ENCODE results near the gene NEURL3. TPM values are rescaled to one million over a fixed set of nuclear protein-coding genes. Genes with fewer than 3 reads are reported as not detected.
A peak's percentile ranks its signal among the peaks of the same experiment; 100 is the strongest.

The NEURL3 gene
- total RNA-seq, 4 donors from 2014 or later = not detected

GRCh38 chr2:96542357-96542977 is 37.3 kb upstream of the NEURL3 start:
- Histone ChIP-seq H3K4me3 (no peak overlapping the region), H3K27me3 (peaks cover 0 to 41% (median 0%) of the 10 kb centered on the region in 4 donors), H3K9me3 (no peaks in the 10 kb centered on the region), H3K27ac (no peak overlapping the region), H3K4me1 (peaks cover 5 to 74% (median 43%) of the 10 kb centered on the region in 3 donors), H3K36me3 (peaks cover 0 to 12% (median 0%) of the 10 kb centered on the region in 3 donors)
- TF ChIP-seq CTCF (IDR thresholded peaks at IDR 0.05) (no peak), POLR2A (IDR thresholded peaks at IDR 0.05) (no peak)
- 84 to 89% methylated on average over 4 to 8 of the region's 8 CpGs for WGBS, 2 donors
- intact Hi-C loops (cut with DNase I) = no loop called here
- DNase-seq = no peak

GRCh38 chr2:96541398-96542152 is 36.4 kb upstream of the NEURL3 start:
- WGBS, 2 donors = 80% methylated on average over 3 to 4 of the region's 4 CpGs
- H3K4me1 ChIP-seq = peaks cover 5 to 74% (median 44%) of the 10 kb centered on the region in 3 donors

GRCh38 chr2:96540136-96540535 is 35.0 kb upstream of the NEURL3 start:
- H3K36me3 ChIP-seq = peaks cover 0 to 7% (median 0%) of the 10 kb centered on the region in 3 donors
- 29 to 58% methylated on average over 2 to 5 of the region's 5 CpGs for WGBS, 2 donors
- H3K4me3 ChIP-seq = peak overlapping the region in 1 of 4 donors; percentile 89
- H3K27ac ChIP-seq = peak overlapping the region in 3 of 4 donors; percentile 93 to 99 (median 98)
- intact Hi-C loops (cut with DNase I) = no loop called here
- H3K27me3 ChIP-seq = peaks cover 0 to 50% (median 0%) of the 10 kb centered on the region in 4 donors
- peaks cover 15 to 73% (median 49%) of the 10 kb centered on the region in 3 donors for H3K4me1 ChIP-seq
- H3K9me3 ChIP-seq = no peaks in the 10 kb centered on the region
- DNase-seq = no peak
- TF ChIP-seq CTCF (IDR thresholded peaks at IDR 0.05) = no peak

More at GRCh38 chr2:96541398-96542152, 36.4 kb upstream of the NEURL3 start:
- no peaks in the 10 kb centered on the region for H3K9me3 ChIP-seq
- DNase-seq = no peak
- TF ChIP-seq POLR2A (IDR thresholded peaks at IDR 0.05) (no peak), CTCF (IDR thresholded peaks at IDR 0.05) (no peak)
- H3K27me3 ChIP-seq = peaks cover 0 to 50% (median 0%) of the 10 kb centered on the region in 4 donors
- H3K4me3 ChIP-seq = no peak overlapping the region
- peak overlapping the region in 1 of 4 donors; percentile 25 for H3K27ac ChIP-seq
- intact Hi-C loops (cut with DNase I) = no loop called here
- H3K36me3 ChIP-seq = peaks cover 0 to 7% (median 0%) of the 10 kb centered on the region in 3 donors

- peak overlapping the region in 3 of 4 donors; percentile 66 to 96 (median 89) for H3K4me3 ChIP-seq
- peaks cover 0 to 55% (median 0%) of the 10 kb centered on the region in 4 donors for H3K27me3 ChIP-seq
- H3K9me3 ChIP-seq = no peaks in the 10 kb centered on the region
- no peak for DNase-seq
- peaks cover 22 to 80% (median 57%) of the 10 kb centered on the region in 3 donors for H3K4me1 ChIP-seq
- H3K36me3 ChIP-seq = peaks cover 0 to 7% (median 0%) of the 10 kb centered on the region in 3 donors
- WGBS, 2 donors = 53 to 92% methylated on average over 5 to 6 of the region's 9 CpGs
- intact Hi-C loops (cut with DNase I) = loop anchor here (10.0 kb wide), 1 partner anchor 225 kb away; the partner anchor contains the start of gene CNNM4
- no peak for TF ChIP-seq POLR2A (IDR thresholded peaks at IDR 0.05)
- TF ChIP-seq CTCF (IDR thresholded peaks at IDR 0.05) = no peak
- peak overlapping the region in 3 of 4 donors; percentile 93 to 99 (median 98) for H3K27ac ChIP-seq
Observed at GRCh38 chr2:96539215-96539920, 34.2 kb upstream of the NEURL3 start.

All from esophagus squamous epithelium (tissue), 5 donors.